ENCODE results near the gene DCST2.

DNA sequence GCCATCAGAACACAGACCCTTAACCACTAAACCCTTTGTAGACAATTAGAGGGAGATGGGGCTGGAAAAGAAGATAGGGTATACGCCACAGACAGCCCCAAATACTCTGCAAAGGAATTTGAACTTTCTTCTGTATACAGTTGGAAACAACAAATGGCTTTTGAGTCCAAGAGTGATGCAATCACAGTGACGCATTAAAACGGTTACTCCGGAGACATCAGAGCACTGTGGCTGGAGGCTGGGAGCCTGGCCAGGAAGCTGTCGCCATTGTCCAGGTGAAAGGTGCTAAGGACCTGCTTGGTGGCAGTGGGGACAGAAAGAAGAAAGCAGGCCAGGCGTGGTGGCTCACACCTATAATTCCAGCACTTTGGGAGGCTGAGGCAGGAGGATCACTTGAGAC, 46.3 kb downstream of the DCST2 start:
- TF ChIP-seq FOXK2 (IDR thresholded peaks at IDR 0.05): no peak
- TF ChIP-seq, protein P1, sequence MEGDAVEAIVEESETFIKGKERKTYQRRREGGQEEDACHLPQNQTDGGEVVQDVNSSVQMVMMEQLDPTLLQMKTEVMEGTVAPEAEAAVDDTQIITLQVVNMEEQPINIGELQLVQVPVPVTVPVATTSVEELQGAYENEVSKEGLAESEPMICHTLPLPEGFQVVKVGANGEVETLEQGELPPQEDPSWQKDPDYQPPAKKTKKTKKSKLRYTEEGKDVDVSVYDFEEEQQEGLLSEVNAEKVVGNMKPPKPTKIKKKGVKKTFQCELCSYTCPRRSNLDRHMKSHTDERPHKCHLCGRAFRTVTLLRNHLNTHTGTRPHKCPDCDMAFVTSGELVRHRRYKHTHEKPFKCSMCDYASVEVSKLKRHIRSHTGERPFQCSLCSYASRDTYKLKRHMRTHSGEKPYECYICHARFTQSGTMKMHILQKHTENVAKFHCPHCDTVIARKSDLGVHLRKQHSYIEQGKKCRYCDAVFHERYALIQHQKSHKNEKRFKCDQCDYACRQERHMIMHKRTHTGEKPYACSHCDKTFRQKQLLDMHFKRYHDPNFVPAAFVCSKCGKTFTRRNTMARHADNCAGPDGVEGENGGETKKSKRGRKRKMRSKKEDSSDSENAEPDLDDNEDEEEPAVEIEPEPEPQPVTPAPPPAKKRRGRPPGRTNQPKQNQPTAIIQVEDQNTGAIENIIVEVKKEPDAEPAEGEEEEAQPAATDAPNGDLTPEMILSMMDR (IDR thresholded peaks at IDR 0.05 in 2 of 3, conservative IDR thresholded peaks at IDR 0.05 in 1 of 3; ENCODE audit: control insufficient read depth in 2 of 3, extremely low read depth in 1 of 3, insufficient read depth in 1 of 3, low read depth in 3 of 3, low read length in 3 of 3): no peak
- TF ChIP-seq RCOR1 (conservative IDR thresholded peaks at IDR 0.05; ENCODE audit: low read depth, low read length): no peak
- no peak for TF ChIP-seq TAF1 (IDR thresholded peaks at IDR 0.05; ENCODE audit: borderline replicate concordance, low read depth, low read length)
- TF ChIP-seq, protein P2, sequence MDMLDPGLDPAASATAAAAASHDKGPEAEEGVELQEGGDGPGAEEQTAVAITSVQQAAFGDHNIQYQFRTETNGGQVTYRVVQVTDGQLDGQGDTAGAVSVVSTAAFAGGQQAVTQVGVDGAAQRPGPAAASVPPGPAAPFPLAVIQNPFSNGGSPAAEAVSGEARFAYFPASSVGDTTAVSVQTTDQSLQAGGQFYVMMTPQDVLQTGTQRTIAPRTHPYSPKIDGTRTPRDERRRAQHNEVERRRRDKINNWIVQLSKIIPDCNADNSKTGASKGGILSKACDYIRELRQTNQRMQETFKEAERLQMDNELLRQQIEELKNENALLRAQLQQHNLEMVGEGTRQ (IDR thresholded peaks at IDR 0.05; ENCODE audit: borderline replicate concordance, low read depth, low read length): no peak
- TF ChIP-seq POLR2A (IDR thresholded peaks at IDR 0.05; ENCODE audit: low read depth, low read length): no peak
- TF ChIP-seq, protein P3, sequence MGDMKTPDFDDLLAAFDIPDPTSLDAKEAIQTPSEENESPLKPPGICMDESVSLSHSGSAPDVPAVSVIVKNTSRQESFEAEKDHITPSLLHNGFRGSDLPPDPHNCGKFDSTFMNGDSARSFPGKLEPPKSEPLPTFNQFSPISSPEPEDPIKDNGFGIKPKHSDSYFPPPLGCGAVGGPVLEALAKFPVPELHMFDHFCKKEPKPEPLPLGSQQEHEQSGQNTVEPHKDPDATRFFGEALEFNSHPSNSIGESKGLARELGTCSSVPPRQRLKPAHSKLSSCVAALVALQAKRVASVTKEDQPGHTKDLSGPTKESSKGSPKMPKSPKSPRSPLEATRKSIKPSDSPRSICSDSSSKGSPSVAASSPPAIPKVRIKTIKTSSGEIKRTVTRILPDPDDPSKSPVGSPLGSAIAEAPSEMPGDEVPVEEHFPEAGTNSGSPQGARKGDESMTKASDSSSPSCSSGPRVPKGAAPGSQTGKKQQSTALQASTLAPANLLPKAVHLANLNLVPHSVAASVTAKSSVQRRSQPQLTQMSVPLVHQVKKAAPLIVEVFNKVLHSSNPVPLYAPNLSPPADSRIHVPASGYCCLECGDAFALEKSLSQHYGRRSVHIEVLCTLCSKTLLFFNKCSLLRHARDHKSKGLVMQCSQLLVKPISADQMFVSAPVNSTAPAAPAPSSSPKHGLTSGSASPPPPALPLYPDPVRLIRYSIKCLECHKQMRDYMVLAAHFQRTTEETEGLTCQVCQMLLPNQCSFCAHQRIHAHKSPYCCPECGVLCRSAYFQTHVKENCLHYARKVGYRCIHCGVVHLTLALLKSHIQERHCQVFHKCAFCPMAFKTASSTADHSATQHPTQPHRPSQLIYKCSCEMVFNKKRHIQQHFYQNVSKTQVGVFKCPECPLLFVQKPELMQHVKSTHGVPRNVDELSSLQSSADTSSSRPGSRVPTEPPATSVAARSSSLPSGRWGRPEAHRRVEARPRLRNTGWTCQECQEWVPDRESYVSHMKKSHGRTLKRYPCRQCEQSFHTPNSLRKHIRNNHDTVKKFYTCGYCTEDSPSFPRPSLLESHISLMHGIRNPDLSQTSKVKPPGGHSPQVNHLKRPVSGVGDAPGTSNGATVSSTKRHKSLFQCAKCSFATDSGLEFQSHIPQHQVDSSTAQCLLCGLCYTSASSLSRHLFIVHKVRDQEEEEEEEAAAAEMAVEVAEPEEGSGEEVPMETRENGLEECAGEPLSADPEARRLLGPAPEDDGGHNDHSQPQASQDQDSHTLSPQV (IDR thresholded peaks at IDR 0.05): no peak
